Superior temporal gyrus (tissue), 1 donor: ENCODE data around the gene PLEK2.

Experiments
- DNase-seq: peaks from one replicate; pipeline ENCODE4 v3.0.0-alpha.2; 2016; ENCODE audit errors: extremely low spot score

The PLEK2 gene

GRCh38 chr14:67405771-67406170, 6.2 kb downstream of the PLEK2 start:
- no peak for DNase-seq

- no peak for DNase-seq
Measured at GRCh38 chr14:67400434-67400833, 11.5 kb downstream of the PLEK2 start.

DNA sequence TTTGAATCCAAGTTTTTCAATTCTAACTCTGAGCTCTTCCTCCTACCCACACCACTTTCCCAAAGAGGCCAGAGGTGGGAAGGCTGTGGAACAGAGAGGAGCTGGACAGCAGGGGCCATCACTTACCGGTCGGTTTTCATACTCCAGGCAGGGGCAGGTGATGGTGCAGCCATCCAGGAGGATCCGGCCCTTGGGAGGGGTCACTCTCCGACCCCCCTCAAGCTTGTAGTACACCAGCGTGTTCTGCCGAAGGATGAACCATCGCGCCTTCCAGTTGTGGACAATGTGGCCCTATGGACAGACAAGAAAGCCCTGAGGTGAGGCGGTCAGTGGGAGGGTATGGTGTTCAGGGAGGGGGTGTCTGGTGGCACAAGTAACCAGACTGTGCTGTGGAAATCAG, 14.4 kb downstream of the PLEK2 start:
- no peak for DNase-seq

DNA sequence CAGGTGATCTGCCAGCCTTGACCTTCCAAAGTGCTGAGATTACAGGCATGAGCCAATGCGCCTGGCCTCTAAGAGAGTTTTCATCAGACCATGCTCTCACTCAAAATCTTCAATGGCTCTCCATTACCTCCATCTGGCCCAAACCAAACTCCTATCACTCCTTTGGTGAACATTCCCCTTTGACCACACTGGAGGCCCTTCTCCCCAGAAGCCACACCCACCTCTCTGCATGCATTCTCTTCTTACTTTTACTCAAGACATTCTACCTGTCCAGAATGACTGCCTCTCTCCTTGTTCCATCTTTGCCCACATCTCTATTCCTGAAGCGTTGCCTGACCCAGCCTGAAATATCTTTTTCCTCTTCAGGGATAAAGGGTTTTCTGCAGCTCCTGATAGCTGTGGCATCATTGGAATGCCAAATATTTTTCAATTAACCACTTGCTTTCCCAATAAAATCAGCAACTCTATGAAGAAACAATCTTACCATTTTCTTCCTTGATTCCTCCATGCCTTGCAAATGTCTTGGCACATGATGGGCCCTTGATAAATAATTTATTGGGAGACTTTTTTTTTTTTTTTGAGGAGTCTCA, 15.5 kb downstream of the PLEK2 start:
- DNase-seq = no peak

DNA sequence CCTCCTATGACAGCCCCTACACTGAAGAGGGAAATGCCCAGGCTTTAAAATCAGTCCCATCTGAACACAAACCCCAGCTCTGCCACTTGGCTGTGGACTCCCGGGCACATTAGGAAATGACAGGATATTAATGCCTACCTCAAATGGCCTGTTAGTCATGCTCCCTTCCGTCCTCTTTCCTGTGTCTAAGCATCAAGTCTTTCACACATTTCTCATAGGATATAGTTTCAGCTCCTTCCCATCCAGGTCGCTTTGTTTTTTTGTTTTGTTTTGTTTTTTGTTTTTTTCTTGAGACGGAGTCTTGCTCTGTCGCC, 16.1 kb downstream of the PLEK2 start:
- no peak for DNase-seq

DNA sequence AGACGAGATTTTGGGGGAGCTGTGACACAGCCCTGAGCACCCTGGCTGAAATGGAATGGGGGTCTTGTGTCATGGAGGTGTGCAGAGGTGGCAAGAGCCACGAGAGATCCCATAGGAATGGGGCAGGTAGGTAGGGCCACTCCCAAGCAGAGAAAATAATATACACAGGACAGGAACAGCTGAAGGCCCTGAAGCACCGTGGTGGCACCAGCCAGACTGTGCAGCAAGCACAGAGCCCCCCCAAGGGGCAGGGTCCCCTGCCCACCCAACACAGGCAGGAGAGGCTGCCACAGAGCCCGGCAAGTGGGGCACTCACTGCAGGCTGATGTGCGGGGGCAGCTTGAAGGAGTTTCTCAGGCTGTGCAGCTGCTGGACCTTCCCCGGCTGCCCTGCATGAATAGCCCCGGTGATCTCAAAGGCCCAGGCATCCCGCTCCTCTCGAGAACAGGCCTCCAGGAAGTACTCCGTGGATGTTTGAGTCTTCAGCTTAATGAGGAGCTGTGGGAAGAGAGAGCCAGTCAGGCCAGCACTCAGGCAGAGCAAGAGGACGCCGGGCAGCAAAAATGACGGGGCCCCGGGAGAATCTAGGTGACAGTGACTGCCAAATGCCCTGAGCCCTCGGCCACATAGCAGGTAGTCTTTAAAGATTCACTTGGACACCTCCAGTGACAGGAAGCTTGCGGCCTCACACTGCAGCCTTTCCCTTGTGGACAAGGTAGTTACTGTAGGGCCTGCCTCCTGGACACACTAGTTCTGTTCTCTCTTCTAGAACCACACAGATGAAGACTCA, 16.7 kb downstream of the PLEK2 start:
- DNase-seq = no peak

GRCh38 chr14:67393689-67394088, 18.3 kb downstream of the PLEK2 start:
- DNase-seq = no peak

DNA sequence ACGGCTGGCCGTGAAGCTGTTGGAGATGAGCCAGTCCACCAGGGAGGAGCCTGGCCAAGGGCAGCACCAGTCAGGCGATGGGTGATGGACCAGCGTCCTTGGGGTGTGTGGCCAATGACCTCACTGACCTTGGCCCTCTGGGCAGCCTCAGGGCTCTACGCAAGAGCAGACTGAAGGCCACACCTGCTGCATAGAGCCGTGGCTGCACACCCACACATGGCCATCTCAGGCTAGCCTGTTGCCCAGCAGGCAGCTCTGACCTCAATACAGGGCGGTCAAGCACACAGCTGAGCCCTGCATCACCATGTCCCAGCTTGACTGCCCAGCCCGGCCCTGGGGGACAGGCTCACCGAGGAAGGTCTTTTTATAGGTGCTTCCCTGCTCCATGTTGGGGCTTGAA, 19.2 kb downstream of the PLEK2 start:
- no peak for DNase-seq

DNA sequence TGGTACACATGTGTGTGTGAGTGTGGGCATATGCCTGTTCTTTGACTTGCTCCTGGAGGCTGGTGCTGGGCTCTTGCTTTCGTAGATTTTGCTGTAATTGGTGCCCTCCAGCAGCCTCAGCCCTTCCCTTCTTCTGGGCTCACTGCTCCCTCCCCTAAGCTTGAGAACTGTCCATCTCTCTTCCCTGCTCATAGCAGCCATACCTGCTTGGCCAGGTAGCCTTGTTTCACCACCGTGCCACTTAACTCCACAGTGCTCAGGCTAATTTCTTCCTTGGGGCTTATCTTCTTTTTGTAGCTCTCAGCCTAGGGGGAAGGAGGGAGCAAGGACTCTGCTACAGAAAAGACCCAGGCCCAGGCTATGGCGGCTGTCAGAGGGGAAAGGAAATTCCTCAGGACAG, 19.8 kb downstream of the PLEK2 start:
- DNase-seq = no peak

DNA sequence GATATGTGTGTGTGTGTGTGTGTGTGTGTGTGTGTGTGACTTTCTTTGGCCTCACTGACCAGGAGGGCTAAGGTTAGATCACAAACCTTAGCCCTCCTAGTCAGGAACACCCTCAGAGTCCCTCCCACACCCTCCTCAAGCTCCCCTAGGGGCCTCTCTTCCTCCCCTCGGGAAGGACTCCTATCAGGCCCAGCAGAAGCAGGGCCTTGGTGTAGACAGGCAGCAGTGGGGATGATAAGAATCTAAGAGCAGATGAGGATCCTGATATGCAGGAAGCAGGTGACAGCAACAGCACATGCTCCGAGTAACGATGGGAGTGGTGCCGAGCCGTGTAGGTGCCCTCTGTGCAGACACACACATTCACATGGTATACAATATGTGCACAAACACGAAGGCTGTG, 20.7 kb downstream of the PLEK2 start:
- DNase-seq = no peak

DNA sequence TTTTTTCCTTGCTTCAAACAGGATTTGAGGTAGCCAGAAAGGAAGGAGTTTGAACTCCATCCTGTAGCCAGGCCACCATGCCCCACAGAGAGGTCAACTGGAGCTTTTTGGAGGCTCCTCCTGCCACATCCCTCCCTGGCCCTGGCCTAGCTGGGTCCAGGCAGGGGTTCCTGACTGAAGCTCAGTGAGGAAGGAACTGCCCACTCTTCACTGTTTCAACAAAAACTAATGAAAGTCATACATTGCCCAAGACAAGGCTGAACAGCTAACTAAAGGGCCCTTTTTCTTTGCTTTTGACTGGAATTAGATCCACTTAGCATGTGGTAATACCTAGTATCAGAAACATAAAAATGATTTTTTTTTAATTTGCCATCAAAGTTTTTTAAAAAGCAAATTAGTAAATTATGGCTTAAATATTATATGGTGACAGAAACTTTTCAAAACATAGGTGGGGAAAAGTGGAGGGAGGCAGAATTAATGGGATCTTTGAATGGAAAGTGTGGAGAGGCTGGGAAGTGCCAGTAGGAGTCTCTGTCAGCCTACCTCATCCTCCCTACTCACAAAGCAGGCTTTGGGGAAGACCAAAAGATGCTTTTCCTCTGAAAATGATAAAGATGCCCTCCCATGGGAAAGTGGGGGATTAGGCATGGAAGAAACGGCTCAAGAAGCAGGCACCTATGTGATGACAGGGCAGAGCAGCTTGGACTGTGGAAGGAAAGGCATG, 22.0 kb downstream of the PLEK2 start:
- DNase-seq = no peak

GRCh38 chr14:67389275-67389674, 22.7 kb downstream of the PLEK2 start:
- DNase-seq = no peak

DNA sequence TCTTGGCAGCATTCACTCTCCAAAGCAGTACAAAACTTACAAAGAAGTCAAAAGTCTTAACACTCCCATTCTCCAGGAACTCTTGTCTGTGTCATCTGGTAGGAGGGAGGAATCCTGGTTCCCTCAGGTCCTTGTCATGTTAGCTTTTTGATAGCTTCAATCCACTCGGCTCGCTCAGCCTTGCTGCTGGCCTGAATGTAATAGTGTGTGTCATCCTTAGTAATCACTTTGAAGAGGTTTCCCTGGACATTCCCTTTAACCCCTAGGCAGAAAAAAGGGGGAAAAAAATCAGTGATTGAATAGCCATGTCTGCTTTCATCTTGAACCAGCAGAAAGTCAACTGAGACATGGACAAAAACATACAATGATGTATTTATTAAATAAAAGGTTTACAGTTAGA, 24.8 kb downstream of the PLEK2 start:
- no peak for DNase-seq

GRCh38 chr14:67385618-67386017, 26.3 kb downstream of the PLEK2 start:
- DNase-seq = no peak

GRCh38 chr14:67385120-67385519, 26.8 kb downstream of the PLEK2 start:
- no peak for DNase-seq

DNA sequence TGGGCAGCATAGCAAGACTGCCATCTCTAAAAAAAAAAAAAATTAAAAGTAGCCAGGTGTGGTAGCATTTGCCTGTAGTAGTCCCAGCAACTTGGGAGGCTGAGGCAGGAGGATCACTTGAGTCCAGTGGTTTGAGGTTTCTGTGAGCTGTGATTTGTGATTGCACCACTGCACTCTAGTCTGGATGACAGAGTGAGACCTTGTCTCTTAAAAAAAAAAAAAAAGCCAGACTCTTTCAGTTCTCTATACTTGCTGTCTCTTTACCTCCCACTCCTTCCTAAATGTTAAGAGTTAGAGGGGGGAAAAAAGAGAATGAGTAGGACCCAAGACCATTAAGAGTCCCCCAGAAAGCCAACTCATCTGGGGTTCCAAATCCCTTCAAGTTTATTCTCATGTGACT, 34.0 kb downstream of the PLEK2 start:
- no peak for DNase-seq

DNA sequence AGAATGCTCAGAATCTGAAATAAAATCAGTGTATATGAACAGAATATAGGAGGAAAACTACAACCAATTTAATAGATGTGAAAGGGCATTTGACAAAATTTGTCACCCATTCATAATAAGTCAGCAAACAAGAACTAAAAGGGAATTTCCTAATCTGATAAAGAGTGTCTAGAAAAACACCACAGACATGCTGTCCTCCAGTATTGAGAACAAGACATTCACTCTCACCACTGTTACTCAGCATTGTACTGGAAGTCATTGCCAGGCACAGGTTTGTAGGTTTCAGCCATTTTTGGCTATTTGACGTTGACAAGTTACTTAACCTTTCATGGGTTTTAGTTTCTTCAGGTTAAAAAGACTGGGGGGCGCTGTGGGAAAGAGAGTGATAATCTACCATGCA, 38.6 kb downstream of the PLEK2 start:
- DNase-seq = no peak

GRCh38 chr14:67372833-67373232, 39.1 kb downstream of the PLEK2 start:
- DNase-seq = no peak

GRCh38 chr14:67371247-67372148, 40.5 kb downstream of the PLEK2 start:
- DNase-seq = no peak

- no peak for DNase-seq
Measured at GRCh38 chr14:67370830-67371229, 41.1 kb downstream of the PLEK2 start.

- no peak for DNase-seq
Measured at GRCh38 chr14:67365476-67365875, 46.5 kb downstream of the PLEK2 start.
